ENCODE data around the gene LIN52.

The LIN52 gene

GRCh38 chr14:74205882-74206281 lies 121.1 kb downstream of the LIN52 start:
- Histone ChIP-seq H2AK5ac (ENCODE audit: low read length) (no peak overlapping the region), H3K27ac (ENCODE audit: low read depth, low read length) (no peak overlapping the region), H3K4ac (ENCODE audit: low read depth, low read length) (no peak overlapping the region), H2BK120ac (ENCODE audit: insufficient read depth, low read length, poor library complexity) (no peak overlapping the region), H3K9ac (ENCODE audit: low read length) (no peak overlapping the region), H2BK12ac (ENCODE audit: low read length) (no peak overlapping the region), H3K18ac (ENCODE audit: low read length) (no peak overlapping the region), H3K9me3 (ENCODE audit: insufficient read depth, low read depth, low read length) (no peaks in the 10 kb centered on the region), H3K79me2 (ENCODE audit: control insufficient read depth, insufficient read depth, low read length, poor library complexity) (no peaks in the 10 kb centered on the region), H3K4me3 (ENCODE audit: low read depth, low read length) (no peak overlapping the region), H4K91ac (ENCODE audit: low read depth, low read length) (no peak overlapping the region), H3K23ac (ENCODE audit: low read length) (no peak overlapping the region), H3K14ac (ENCODE audit: low read length) (no peak overlapping the region), H3K4me2 (ENCODE audit: low read length) (no peak overlapping the region), H4K12ac (ENCODE audit: low read depth, low read length) (no peak overlapping the region), H3K4me1 (ENCODE audit: control insufficient read depth in 1 of 2, insufficient read depth in 2 of 2, low read length in 2 of 2) (no peaks in the 10 kb centered on the region), H3K27me3 (ENCODE audit: insufficient read depth, low read length) (no peaks in the 10 kb centered on the region), H3K36me3 (ENCODE audit: control insufficient read depth in 1 of 2, insufficient read depth in 2 of 2, low read length in 2 of 2) (peaks cover 0 to 3% of the 10 kb centered on the region in 2 experiments), H2BK5ac (ENCODE audit: low read depth, low read length, poor library complexity) (no peak overlapping the region), H3K79me1 (ENCODE audit: low read length) (no peaks in the 10 kb centered on the region), H4K8ac (ENCODE audit: low read depth, low read length) (no peak overlapping the region), H2AFZ (ENCODE audit: insufficient read depth, low read length, poor library complexity) (no peak overlapping the region)
- WGBS (ENCODE audit: extremely low coverage, insufficient coverage, insufficient read length), result no CpG with 5 or more reads among the region's 1 CpG
- DNase-seq, result no peak

GRCh38 chr14:74207943-74208342 lies 123.2 kb downstream of the LIN52 start:
- Histone ChIP-seq H3K79me2 (ENCODE audit: control insufficient read depth, insufficient read depth, low read length, poor library complexity) (no peaks in the 10 kb centered on the region), H3K79me1 (ENCODE audit: low read length) (no peaks in the 10 kb centered on the region), H3K27me3 (ENCODE audit: insufficient read depth, low read length) (no peaks in the 10 kb centered on the region), H3K14ac (ENCODE audit: low read length) (no peak overlapping the region), H3K18ac (ENCODE audit: low read length) (no peak overlapping the region), H2BK5ac (ENCODE audit: low read depth, low read length, poor library complexity) (no peak overlapping the region), H2BK120ac (ENCODE audit: insufficient read depth, low read length, poor library complexity) (no peak overlapping the region), H3K4ac (ENCODE audit: low read depth, low read length) (no peak overlapping the region), H4K8ac (ENCODE audit: low read depth, low read length) (no peak overlapping the region), H3K36me3 (ENCODE audit: control insufficient read depth in 1 of 2, insufficient read depth in 2 of 2, low read length in 2 of 2) (peaks cover 0 to 3% of the 10 kb centered on the region in 2 experiments), H3K9me3 (ENCODE audit: insufficient read depth, low read depth, low read length) (no peaks in the 10 kb centered on the region), H3K4me2 (ENCODE audit: low read length) (no peak overlapping the region), H2AK5ac (ENCODE audit: low read length) (no peak overlapping the region), H3K4me1 (ENCODE audit: control insufficient read depth in 1 of 2, insufficient read depth in 2 of 2, low read length in 2 of 2) (no peaks in the 10 kb centered on the region), H4K12ac (ENCODE audit: low read depth, low read length) (no peak overlapping the region), H3K27ac (ENCODE audit: low read depth, low read length) (no peak overlapping the region), H2AFZ (ENCODE audit: insufficient read depth, low read length, poor library complexity) (no peak overlapping the region), H3K23ac (ENCODE audit: low read length) (no peak overlapping the region), H2BK12ac (ENCODE audit: low read length) (no peak overlapping the region), H3K4me3 (ENCODE audit: low read depth, low read length) (no peak overlapping the region), H3K9ac (ENCODE audit: low read length) (no peak overlapping the region), H4K91ac (ENCODE audit: low read depth, low read length) (no peak overlapping the region)
- peak in 1 of 2 donors; percentile 8 for DNase-seq
- no CpG with 5 or more reads among the region's 3 CpGs for WGBS (ENCODE audit: extremely low coverage, insufficient coverage, insufficient read length)

GRCh38 chr14:74208642-74209041 lies 123.9 kb downstream of the LIN52 start:
- H3K18ac ChIP-seq (ENCODE audit: low read length), result no peak overlapping the region
- DNase-seq, result no peak
- no peaks in the 10 kb centered on the region for H3K27me3 ChIP-seq (ENCODE audit: insufficient read depth, low read length)

GRCh38 chr14:74211945-74212580 lies 127.3 kb downstream of the LIN52 start:
- H4K8ac ChIP-seq (ENCODE audit: low read depth, low read length), result no peak overlapping the region
- H3K9ac ChIP-seq (ENCODE audit: low read length), result no peak overlapping the region
- no peak overlapping the region for H2AFZ ChIP-seq (ENCODE audit: insufficient read depth, low read length, poor library complexity)
- H3K27me3 ChIP-seq (ENCODE audit: insufficient read depth, low read length), result no peaks in the 10 kb centered on the region
- H3K79me2 ChIP-seq (ENCODE audit: control insufficient read depth, insufficient read depth, low read length, poor library complexity), result no peaks in the 10 kb centered on the region
- H3K14ac ChIP-seq (ENCODE audit: low read length), result no peak overlapping the region
- no peak overlapping the region for H3K23ac ChIP-seq (ENCODE audit: low read length)
- H2BK5ac ChIP-seq (ENCODE audit: low read depth, low read length, poor library complexity), result no peak overlapping the region
- no peak overlapping the region for H3K4ac ChIP-seq (ENCODE audit: low read depth, low read length)
- no CpG with 5 or more reads among the region's 6 CpGs for WGBS (ENCODE audit: extremely low coverage, insufficient coverage, insufficient read length)
- no peak overlapping the region for H4K12ac ChIP-seq (ENCODE audit: low read depth, low read length)
- no peak overlapping the region for H4K91ac ChIP-seq (ENCODE audit: low read depth, low read length)
- peak; percentile 43 to 83 for DNase-seq
- no peak overlapping the region for H2BK120ac ChIP-seq (ENCODE audit: insufficient read depth, low read length, poor library complexity)
- no peaks in the 10 kb centered on the region for H3K9me3 ChIP-seq (ENCODE audit: insufficient read depth, low read depth, low read length)
- H3K36me3 ChIP-seq (ENCODE audit: control insufficient read depth in 1 of 2, insufficient read depth in 2 of 2, low read length in 2 of 2), result no peaks in the 10 kb centered on the region
- no peak overlapping the region for H2AK5ac ChIP-seq (ENCODE audit: low read length)
- H3K18ac ChIP-seq (ENCODE audit: low read length), result no peak overlapping the region
- H3K27ac ChIP-seq (ENCODE audit: low read depth, low read length), result no peak overlapping the region
- no peaks in the 10 kb centered on the region for H3K4me1 ChIP-seq (ENCODE audit: control insufficient read depth in 1 of 2, insufficient read depth in 2 of 2, low read length in 2 of 2)
- H2BK12ac ChIP-seq (ENCODE audit: low read length), result no peak overlapping the region
- H3K4me3 ChIP-seq (ENCODE audit: low read depth, low read length), result no peak overlapping the region
- no peak overlapping the region for H3K4me2 ChIP-seq (ENCODE audit: low read length)
- H3K79me1 ChIP-seq (ENCODE audit: low read length), result no peaks in the 10 kb centered on the region

More at GRCh38 chr14:74208642-74209041, 123.9 kb downstream of the LIN52 start:
- Histone ChIP-seq H3K4me2 (ENCODE audit: low read length) (no peak overlapping the region), H4K8ac (ENCODE audit: low read depth, low read length) (no peak overlapping the region), H3K4ac (ENCODE audit: low read depth, low read length) (no peak overlapping the region), H3K9me3 (ENCODE audit: insufficient read depth, low read depth, low read length) (no peaks in the 10 kb centered on the region), H3K27ac (ENCODE audit: low read depth, low read length) (no peak overlapping the region), H3K23ac (ENCODE audit: low read length) (no peak overlapping the region), H3K14ac (ENCODE audit: low read length) (no peak overlapping the region), H2BK120ac (ENCODE audit: insufficient read depth, low read length, poor library complexity) (no peak overlapping the region), H2BK5ac (ENCODE audit: low read depth, low read length, poor library complexity) (no peak overlapping the region), H3K9ac (ENCODE audit: low read length) (peak overlapping the region; percentile 32), H2BK12ac (ENCODE audit: low read length) (no peak overlapping the region), H2AK5ac (ENCODE audit: low read length) (no peak overlapping the region), H4K12ac (ENCODE audit: low read depth, low read length) (no peak overlapping the region), H3K79me2 (ENCODE audit: control insufficient read depth, insufficient read depth, low read length, poor library complexity) (no peaks in the 10 kb centered on the region), H3K36me3 (ENCODE audit: control insufficient read depth in 1 of 2, insufficient read depth in 2 of 2, low read length in 2 of 2) (peaks cover 0 to 3% of the 10 kb centered on the region in 2 experiments), H2AFZ (ENCODE audit: insufficient read depth, low read length, poor library complexity) (no peak overlapping the region), H3K79me1 (ENCODE audit: low read length) (no peaks in the 10 kb centered on the region), H3K4me1 (ENCODE audit: control insufficient read depth in 1 of 2, insufficient read depth in 2 of 2, low read length in 2 of 2) (no peaks in the 10 kb centered on the region), H4K91ac (ENCODE audit: low read depth, low read length) (no peak overlapping the region), H3K4me3 (ENCODE audit: low read depth, low read length) (no peak overlapping the region)
- no CpG with 5 or more reads among the region's 8 CpGs for WGBS (ENCODE audit: extremely low coverage, insufficient coverage, insufficient read length)
